HG03139 (cell line): ENCODE measurements around the gene RBFOX2.
"Not testable (repeated sequence)": the region's sequence is repeated elsewhere in the genome, so short reads cannot be mapped to it uniquely, and the experiment has no call there.

Experiments
- ATAC-seq: cut with Tn5 transposase; IDR thresholded peaks from one replicate; pipeline ENCODE4 v1.9.1; 2021; ENCODE audit not compliant: unreplicated experiment

RBFOX2 gene

GRCh38 chr22:35835998-35836691 is 192.5 kb downstream of the RBFOX2 start:
- ATAC-seq = no peak

DNA sequence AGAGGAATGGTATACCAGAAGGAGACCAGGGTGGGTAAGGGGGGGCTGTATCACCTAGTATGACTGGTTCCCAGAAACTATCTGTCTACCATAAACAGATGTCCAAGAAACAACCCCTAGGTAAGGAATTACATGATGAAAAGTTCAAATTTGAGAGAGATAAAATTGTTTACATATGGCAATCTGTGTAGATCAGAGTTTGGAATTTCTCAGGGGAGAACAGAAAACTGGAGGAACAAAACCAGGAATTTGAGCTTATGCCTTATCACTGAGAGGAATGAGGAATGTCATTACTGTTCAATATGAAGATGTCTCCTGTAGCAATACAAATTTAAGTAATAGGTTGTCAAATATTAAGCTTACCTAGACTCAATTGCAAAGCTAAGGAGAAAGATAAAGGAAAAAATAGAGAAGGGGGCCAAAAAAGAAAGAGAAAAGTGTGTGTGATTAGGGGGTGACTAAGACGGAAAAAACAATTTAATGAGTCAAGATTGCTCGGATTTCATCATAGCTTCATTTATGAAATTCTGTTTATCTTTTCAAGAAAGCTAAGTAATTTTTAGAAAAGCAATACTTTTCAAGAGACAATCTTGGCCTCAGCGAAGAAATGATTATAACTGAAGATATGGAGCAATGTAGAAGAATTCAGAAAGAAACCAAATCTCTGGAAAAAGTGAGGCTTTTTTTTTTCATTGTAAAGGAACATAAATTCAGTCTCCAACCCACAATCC is 193.2 kb downstream of the RBFOX2 start:
- ATAC-seq = no peak

DNA sequence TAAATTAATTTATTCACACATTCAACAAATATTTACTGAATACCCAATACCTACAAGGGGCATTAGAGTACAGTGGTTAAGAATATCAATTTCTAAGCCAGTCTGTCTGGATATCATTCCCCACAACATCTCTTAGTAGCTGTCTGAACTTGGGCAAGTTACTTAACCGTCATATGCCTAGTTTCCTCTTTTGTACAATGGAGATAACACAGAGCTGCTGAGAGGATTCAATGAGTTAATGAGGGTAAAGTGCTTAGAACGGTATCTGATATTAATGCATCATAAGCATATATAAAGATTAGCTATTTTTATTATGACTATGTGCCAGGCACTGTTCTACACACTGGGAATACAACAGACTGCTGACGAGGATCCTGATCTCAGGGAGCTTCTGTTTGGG is 194.6 kb downstream of the RBFOX2 start:
- no peak for ATAC-seq

- no peak for ATAC-seq
Observed at GRCh38 chr22:35830305-35830704, 198.3 kb downstream of the RBFOX2 start.

GRCh38 chr22:35824256-35824655 is 204.4 kb downstream of the RBFOX2 start:
- no peak for ATAC-seq

DNA sequence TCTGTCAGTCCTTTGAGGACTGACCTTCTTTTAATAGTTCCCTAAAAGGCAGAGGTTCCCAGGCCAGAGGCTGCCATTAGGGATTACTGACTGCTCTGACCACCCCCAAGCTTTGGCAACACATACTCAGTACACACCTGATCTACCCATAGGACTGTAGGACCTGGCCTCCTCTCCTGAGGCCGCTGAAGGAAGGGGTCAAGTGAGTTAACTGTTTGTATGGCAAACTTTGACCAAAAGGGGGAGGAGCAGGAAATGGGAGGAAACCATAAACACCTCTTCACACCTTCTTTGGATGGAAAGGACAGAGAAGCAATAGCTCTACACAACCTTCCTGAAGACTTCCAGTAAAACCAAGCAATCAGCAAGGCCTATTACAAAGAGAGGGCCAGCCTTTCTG is 207.0 kb downstream of the RBFOX2 start:
- no peak for ATAC-seq

DNA sequence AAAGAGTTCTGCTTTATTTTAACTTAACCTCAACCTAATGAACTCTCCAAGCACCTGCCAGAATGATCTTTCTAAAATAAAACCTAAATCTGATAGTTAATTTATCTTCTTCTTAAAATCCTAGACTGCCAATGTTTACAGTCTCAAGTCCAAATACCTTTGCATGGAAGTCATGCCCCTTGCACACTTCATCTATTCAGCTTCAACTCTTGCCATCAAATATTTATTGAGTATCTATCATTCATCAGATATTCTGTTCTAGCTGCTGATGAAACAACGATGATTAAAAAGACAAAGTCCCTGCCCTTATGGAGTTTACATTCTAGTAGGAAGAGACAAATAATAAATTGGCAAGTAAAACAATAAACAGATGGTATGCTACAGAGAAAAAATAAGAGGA is 209.2 kb downstream of the RBFOX2 start:
- no peak for ATAC-seq

GRCh38 chr22:35818897-35819296 is 209.7 kb downstream of the RBFOX2 start:
- ATAC-seq = no peak

DNA sequence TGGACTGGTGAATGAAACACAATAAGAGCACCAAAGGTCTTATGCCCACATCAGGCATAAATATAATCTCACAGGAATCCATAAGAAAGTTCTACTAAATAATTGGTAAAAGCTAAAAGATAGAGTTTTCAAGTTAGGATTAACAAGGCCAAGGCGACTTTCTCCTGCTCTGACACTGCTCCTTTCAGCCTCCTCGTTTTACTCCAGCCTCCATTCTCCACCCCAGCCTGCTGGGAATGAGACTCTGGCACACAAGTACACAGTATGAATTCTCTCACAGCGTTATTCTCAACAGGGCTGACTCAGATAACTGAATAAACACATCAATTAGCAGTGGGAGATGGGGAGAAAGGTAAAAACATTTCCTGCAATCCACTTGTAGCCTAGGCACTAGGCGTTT is 216.0 kb downstream of the RBFOX2 start:
- no peak for ATAC-seq

DNA sequence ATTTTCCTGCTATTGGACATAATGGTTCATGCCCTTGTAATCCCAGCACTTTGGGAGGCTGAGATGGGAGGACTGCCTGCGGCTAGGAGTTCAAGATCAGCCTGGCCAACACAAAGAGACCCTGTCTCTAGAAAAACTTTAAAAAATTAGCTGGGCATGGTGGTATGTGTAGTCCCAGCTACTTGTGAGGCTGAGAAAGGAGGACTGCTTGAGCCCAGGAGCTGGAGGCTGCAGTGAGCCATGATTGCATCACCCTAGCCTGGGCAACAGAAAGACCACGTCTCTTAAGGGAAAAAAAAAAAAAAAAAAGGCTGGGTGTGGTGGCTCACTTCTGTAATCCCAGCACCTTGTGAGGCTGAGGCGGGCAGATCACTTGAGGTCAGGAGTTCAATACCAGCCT is 217.0 kb downstream of the RBFOX2 start:
- ATAC-seq = no peak

- ATAC-seq = no peak
Observed at GRCh38 chr22:35809816-35810215, 218.8 kb downstream of the RBFOX2 start.

DNA sequence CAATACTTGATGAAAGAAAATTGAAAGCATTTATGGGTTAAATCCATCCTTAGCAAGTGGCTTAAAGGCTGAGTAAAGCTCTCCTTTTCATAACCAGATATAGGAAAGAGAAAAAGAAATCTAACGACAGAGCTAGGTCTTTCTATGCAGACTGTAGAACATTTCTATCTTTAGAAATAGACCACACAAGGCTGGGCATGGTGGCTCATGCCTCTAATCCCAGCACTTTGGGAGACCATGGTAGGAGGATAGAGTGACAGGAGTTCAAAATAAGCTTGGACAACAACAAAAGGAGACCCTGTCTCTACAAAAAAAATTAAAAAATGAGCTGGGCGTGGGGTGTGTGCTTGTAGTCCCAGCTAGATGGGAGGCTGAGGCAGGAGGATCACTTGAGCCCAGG is 220.2 kb downstream of the RBFOX2 start:
- ATAC-seq = no peak

GRCh38 chr22:35806668-35807067 is 222.0 kb downstream of the RBFOX2 start:
- ATAC-seq = not testable (repeated sequence)

- ATAC-seq = no peak
Observed at GRCh38 chr22:35805466-35805865, 223.2 kb downstream of the RBFOX2 start.

DNA sequence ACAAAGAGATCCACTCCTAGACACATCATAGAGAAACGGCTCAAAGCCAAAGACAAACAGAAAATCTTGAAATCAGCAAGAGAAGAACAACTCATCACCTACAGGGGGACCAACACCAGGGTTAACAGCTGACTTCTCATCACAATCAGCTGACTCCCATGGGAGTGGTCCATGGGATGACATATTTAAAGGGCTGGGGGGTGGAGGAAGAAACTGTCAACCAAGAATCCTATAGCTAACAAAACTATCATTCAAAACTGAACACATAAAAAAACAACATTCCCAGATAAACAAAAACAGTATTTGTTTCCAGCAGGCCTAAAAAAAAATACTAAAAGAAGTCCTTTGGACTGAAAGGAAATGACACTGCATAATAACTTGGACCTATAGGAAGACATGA is 224.2 kb downstream of the RBFOX2 start:
- no peak for ATAC-seq

DNA sequence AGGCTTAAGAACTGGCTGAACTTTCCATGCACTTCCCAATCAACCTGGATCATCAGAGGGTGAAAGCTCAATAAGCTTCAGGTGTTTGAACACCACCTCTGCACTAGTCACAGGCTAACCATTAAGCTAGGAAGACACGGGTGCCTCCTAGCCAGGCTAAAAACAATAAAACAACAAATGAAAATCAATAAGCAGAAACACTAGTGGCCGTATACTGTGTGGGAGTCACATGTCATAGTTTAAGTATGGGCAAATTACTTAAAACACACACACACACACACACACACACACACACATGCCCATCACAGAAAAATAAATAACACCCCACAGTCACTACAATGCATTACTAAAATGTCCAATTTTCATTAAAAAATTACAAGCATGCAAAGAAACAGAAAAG is 225.7 kb downstream of the RBFOX2 start:
- ATAC-seq = no peak

- not testable (repeated sequence) for ATAC-seq
Observed at GRCh38 chr22:35801301-35801700, 227.3 kb downstream of the RBFOX2 start.

DNA sequence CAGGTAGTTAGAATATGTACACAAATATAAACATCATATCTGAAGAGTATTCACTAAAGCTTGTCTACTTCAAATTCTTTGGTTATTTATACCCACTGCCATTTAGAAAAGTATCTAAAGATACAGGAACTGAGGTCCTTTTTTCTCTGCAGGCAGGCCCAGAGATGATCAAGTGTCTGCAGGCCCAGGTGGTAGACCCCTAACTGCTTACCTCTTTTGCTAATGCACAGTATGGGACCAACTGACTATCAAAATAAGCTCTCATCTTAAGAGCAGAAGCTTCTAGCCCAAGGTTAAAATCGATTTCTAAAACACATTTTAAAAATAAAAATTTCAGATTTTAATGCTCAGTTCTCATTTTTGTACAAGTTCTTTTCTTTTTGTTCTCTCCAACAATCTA is 229.5 kb downstream of the RBFOX2 start:
- no peak for ATAC-seq

- ATAC-seq = no peak
Observed at GRCh38 chr22:35797411-35797810, 231.2 kb downstream of the RBFOX2 start.

DNA sequence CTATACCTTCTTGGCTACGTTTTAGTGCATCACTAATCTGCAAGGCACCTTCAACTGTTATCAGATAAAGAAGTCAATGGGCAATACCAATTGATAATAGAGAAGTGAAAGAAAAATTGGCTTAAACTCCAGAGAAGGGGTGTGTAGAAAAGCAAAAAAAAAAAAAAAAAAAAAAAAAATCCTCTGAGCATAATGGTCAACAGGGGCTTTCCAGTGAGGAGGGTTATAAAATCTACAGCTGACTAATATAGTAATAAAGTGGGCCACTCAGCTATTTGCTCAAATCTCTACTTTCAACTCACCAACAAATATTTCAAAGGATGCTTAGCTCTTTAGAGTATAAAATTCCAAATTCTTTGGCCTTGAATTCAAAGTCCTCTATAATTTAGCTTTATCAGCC is 233.1 kb downstream of the RBFOX2 start:
- ATAC-seq = no peak

DNA sequence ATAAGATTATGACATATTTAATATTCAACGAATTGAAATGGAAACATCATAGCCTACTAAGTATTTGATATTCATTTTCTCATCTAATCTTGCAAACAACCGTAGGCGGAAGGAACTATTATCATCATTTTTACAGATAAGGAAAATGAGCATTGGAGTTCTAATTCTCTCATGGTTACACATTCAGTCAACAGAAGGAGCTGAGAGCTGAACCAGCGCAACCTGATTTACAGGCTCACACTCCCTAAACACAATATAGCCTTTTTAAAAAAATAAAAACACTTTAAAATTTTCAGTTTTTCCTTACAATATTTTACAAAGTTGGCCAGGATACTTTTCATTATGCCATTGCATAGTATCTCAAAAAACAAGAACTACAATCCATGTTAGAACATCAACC is 236.1 kb downstream of the RBFOX2 start:
- no peak for ATAC-seq

DNA sequence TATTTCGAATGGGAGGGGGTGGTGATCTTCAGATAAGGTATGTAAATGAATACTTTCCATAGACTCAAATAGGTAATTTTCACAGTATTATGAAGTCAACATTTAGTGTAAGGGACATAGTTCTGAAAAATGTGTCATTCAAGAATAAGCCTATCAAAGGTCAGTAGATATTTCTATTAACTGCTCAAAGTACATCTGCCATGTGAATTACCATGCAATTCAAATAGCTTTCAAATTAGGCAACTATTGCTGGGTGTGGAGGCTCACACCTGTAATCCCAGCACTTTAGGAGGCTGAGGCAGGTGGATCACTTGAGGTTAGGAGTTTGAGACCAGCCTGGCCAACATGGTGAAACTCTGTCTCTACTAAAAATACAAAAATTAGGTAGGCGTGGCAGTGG is 236.8 kb downstream of the RBFOX2 start:
- ATAC-seq = not testable (repeated sequence)
